Stimulated activated CD8-positive, alpha-beta memory T cell treated with anti-CD3 and anti-CD28 coated beads, Interleukin-7, amount 100 ng/mL, for 1 hour (primary cell): ENCODE results near the gene TRIP13.
"Not testable (repeated sequence)": the region's sequence is repeated elsewhere in the genome, so short reads cannot be mapped to it uniquely, and the experiment has no call there.

ENCODE experiments used
- DNase-seq, 2 donors: peaks; one replicate each; pipeline ENCODE4 v3.0.0-alpha.2; 2020; ENCODE audit warnings: low read depth in 2 of 2

TRIP13 gene, protein sequence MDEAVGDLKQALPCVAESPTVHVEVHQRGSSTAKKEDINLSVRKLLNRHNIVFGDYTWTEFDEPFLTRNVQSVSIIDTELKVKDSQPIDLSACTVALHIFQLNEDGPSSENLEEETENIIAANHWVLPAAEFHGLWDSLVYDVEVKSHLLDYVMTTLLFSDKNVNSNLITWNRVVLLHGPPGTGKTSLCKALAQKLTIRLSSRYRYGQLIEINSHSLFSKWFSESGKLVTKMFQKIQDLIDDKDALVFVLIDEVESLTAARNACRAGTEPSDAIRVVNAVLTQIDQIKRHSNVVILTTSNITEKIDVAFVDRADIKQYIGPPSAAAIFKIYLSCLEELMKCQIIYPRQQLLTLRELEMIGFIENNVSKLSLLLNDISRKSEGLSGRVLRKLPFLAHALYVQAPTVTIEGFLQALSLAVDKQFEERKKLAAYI

DNA sequence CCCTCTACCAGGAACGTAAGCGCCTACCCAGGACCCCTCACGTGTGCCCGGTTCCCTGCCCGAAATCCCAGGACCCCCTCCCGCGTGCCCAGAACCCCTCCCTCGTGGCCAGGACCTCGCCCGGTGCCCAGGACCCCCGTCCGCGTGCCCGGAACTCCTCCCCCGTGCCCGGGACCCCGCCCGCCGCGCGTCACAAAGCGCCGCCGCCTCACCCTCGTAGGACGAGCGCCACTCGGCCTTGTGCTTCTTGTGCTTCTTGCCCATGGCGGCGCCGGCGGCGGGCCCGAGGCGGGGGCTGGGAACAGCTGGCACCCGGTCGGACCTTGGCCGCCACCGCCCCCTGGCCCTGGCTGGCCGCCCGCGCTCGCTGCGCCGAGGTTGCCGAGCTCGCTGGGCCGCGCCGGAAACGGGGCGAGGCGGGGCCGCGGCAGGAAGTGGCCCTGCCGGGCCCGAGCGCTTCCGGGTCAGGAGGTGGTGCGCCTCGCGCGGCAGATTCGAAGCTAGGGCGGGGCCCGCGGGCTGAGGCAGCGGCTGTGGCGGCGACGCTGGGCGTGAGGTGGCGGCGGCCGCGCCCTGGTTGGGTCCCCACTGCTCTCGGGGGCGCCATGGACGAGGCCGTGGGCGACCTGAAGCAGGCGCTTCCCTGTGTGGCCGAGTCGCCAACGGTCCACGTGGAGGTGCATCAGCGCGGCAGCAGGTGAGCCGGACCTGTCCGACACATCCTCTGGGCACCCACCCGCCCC lies at the start of gene TRIP13, which contains the start of gene BRD9:
Gene TRIP13, plus strand, starts transcription at position 491 of the 743 bp plus-strand sequence. Its CDS starts 115 bp downstream, at position 606.
Gene BRD9, minus strand, starts transcription at position 408 of the 743 bp plus-strand sequence. Its CDS starts 144 bp downstream, at position 264.
- DNase-seq = peak; percentile 63 to 68

- DNase-seq = not testable (repeated sequence)
Measured at GRCh38 chr5:843371-843770, 49.3 kb upstream of the TRIP13 start.

DNA sequence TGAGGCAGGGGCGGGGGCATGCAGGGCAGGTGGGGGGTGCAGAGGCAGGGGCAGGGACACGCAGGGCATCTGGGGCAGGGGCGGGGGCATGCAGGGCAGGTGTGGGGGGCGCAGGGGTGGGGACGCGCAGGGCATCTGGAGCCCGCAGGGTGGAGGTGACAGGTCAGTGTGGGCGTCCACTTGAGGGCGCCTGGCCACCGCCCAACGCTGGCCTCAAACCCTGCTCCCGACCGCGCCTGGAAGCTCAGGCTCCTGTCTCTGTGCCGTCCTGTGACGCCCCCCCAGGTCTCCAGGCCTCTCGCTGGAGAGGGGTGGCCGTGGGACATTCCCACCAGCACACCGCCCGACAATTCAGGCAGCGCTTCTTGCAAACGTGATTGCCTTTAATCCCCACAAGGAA lies 48.8 kb upstream of the TRIP13 start:
- not testable (repeated sequence) for DNase-seq

GRCh38 chr5:844426-844825 lies 48.3 kb upstream of the TRIP13 start:
- not testable (repeated sequence) for DNase-seq

DNA sequence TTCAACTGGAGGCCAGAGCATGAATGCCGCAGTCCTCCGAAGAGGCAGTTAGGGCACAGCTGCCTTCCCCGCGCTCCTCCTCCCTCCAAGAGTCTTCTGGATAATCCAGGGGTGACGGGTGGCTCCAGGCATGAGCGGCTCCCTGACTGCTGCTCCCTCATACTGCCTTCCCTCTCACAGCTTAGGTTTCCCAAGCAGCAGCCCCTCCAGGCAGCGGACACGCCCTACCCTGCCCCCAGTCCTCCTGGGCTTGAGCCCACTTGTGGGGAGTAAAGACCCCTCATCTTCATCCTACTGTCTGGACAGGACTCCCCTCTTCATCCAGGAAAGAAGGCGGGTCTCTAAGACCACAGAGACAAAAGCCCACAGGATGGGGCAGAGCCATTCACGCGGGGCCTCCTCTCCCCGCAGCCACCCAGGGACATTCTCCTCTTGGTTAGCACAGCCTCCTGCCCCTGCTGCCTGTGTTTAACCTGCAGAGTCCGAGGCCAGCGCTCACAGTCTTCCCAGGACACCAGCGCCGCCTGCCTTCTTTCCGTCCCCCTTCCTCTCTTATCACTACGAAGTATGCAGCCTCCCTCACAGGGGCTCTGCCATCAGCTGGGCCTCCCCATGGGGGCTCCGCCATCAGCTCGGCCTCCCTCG lies 47.5 kb upstream of the TRIP13 start:
- not testable (repeated sequence) for DNase-seq

- not testable (repeated sequence) for DNase-seq
Measured at GRCh38 chr5:845676-846601, 46.7 kb upstream of the TRIP13 start.

GRCh38 chr5:846602-847091 lies 46.0 kb upstream of the TRIP13 start:
- not testable (repeated sequence) for DNase-seq

GRCh38 chr5:847212-847611 lies 45.5 kb upstream of the TRIP13 start:
- DNase-seq = not testable (repeated sequence)

DNA sequence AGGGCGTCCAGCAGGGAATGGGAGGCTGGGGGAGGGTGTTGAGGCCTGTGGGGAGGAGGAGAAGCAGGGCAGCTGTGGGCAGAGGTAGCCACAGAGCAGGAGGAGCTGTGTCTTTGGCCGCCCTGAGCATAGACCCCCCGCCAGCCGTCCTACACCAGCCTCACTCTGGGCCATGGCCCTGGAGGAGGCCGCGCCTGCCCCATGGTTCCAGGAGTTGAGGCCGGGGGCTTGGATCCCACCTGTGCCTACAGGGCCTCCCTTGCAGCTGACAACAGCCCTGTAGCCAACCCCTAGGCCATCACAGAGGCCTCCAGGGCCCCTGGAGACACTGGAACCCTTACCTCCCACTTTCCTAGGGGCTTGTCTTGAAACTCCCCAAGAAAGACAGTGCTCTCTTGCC lies 44.9 kb upstream of the TRIP13 start:
- not testable (repeated sequence) for DNase-seq

DNA sequence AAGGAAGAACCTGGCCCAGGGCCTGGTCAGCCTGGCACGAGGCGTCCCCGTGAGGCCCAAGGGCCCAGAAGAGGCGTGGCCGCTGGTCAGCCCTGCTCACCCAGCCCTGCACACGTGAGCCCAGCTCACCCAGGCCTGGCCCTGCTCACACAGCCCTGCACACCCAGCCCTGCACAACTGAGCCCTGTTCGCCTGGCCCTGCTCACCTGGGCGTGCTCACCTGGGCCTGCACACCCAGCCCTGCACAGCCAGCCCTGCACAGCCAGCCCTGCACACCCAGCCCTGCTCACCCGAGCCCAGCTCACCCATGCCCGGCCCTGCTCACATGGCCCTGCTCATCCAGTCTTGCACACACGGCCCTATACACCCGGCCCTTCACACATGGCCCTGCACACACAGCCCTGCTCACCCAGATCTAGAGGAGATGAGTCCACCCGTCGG lies 44.0 kb upstream of the TRIP13 start:
- DNase-seq = no peak

DNA sequence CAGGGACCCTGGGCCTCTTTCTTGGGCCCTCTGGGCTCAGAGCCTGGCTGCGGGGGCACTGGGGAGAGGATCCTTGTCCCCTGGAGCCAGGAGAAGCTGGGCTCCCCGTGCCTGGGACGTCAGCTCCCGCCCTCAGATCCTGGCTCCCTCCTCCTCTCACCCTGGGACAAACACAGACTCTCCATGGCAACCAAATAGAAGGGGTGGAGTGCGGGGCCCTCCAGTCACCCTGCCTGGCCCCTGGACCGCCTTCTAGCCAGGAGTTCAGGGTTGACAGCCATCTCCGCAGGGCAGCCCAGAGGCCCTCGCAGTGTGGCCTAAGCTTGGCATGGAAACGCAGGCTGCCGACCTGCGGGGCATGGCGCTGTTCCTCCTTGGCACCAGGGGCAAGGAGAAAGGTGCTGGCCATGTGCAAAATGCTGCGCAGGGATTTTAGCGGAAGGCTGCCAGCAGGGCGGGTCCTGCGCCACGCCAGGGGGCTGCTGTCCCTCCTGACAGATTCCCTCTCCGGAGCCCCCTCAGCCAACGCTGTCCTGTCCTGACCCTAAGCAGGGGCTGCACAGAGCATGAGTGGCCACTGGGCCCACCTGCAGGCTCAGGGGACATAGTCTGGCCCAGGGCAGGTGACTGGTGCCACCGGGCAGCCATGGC lies 42.9 kb upstream of the TRIP13 start:
- DNase-seq = no peak

- no peak for DNase-seq
Measured at GRCh38 chr5:850511-851006, 42.1 kb upstream of the TRIP13 start, which contains the start of gene ZDHHC11. Gene ZDHHC11, minus strand, starts transcription at chr5:850986. Its CDS starts 384 bp downstream, at chr5:850602.

DNA sequence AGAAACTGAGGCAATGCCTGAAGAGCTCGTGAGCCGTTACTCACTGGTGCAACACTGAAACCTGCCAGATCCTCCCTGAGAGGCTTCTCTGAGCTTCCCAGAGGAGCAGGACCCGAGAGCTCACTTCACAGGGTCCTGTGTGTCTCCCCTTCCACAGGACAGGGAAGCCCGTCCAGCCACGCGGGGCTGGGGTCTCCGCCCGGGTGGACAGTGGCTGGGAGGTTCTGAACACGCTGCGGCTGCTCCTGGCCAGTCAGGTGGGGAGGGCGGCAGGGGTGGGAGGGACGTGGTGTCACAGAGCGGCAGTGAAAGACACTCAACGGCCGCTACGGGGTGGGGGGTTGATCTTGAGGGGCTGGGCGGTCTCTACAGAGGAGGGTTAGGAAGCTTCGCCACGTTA lies 41.6 kb upstream of the TRIP13 start:
- no peak for DNase-seq

GRCh38 chr5:851553-851952 lies 41.1 kb upstream of the TRIP13 start:
- no peak for DNase-seq

DNA sequence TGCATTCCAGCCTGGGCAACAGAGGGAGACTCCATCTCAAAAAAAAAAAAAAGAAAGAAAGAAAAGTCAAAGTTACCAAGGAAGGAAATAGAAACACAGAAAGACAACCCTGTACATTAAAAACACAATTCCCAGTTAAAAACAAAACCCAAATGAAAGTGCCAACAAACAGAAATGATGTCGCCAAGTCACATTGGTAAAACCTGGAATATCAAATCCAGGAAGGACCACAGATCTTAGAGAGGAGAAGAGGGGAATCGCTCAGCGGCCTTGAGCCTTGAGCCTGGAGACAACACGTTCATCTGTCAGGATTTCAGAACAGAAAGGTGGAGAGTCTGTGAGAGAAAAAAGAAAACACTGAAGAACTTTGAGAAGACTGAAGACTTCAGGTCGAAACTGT lies 40.7 kb upstream of the TRIP13 start:
- no peak for DNase-seq

DNA sequence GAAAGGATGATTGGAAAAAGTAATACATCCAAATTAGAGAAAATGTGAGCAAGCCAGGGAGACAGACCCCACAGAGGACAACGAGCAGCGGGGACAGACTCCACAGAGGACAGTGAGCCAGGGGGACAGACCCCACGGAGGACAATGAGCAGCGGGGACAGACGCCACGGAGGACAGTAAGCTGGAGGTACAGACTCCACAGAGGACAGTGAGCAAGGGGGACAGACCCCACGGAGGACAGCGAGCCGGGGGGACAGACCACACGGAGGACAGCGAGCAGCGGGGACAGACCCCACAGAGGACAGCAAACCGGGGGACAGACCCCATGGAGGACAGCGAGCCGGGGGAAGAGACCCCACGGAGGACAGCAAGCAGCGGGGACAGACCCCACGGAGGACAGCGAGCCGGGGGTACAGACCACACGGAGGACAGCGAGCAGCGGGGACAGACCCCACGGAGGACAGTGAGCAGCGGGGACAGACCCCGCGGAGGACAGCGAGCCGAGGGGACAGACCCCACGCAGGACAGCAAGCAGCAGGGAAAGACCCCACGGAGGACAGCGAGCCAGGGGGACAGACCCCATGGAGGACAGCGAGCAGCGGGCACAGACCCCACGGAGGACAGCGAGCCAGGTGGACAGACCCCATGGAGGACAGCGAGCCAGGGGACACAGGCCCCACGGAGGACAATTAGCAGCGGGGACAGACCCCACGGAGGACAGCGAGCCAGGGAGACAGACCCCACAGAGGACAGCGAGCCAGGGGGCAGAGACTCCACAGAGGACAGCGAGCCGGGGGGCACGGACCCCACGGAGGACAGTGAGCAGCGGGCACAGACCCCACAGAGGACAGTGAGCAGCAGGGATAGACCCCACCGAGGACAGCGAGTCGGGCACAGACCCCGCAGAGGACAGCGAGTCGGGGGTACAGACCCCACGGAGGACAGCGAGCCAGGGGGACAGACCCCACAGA lies 40.0 kb upstream of the TRIP13 start:
- no peak for DNase-seq

DNA sequence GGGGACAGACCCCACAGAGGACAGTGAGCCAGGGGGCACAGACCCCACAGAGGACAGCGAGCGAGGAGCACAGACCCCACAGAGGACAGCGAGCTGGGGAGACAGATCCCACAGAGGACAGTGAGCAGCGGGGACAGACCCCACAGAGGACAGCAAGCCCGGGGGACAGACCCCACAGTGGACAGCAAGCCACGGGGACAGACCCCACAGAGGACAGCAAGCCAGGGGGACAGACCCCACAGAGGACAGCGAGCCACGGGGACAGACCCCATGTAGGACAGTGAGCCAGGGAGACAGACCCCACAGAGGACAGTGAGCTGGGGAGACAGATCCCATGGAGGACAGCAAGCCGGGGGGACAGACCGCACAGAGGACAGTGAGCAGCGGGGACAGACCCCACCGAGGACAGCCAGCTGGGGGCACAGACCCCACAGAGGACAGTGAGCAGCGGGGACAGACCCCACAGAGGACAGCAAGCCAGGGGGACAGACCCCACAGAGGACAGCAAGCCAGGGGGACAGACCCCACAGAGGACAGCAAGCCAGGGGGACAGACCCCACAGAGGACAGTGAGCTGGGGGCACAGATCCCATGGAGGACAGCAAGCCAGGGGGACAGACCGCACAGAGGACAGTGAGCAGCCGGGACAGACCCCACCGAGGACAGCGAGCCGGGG lies 39.1 kb upstream of the TRIP13 start:
- DNase-seq = not testable (repeated sequence)

- DNase-seq = no peak
Measured at GRCh38 chr5:854217-854616, 38.5 kb upstream of the TRIP13 start.
